ENCODE data around the gene ETNK2. TPM values are rescaled to one million over a fixed set of nuclear protein-coding genes. Genes with fewer than 3 reads are reported as not detected.
A peak's percentile ranks its signal among the peaks of the same experiment; 100 is the strongest.

ETNK2 gene
- total RNA-seq, 1 donor from 2014 or later = 4.5 TPM

DNA sequence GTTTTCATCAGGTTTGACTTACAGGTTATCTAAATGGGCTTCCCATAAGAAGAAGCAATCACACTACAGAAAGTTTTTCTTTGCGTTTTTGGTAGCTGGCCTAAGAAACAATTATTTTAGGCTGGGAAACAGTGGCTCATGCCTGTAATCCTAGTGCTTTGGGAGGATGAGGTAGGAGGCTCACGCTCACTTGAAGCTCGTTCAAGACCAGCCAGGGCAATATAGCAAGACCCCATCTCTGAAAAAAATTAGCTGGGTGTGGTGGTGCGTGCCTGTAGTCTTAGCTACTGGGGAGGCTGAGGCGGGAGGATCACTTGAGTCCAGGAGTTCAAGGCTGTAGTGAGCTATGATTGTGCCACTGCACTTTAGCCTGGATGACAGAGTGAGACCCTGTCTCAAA is 15.9 kb upstream of the ETNK2 start:
- intact Hi-C loops (cut with DNase I) = loop anchor here (10.0 kb wide), 1 partner anchor 197 kb away; no protein-coding TSS in a partner anchor
- Histone ChIP-seq H3K4me1 (peaks cover 4% of the 10 kb centered on the region), H3K4me3 (no peak overlapping the region), H3K9me3 (peaks cover 14% of the 10 kb centered on the region), H3K36me3 (no peaks in the 10 kb centered on the region), H3K27me3 (ENCODE audit: low read depth) (no peaks in the 10 kb centered on the region), H3K27ac (no peak overlapping the region)
- no peak for ATAC-seq
- TF ChIP-seq, protein P1, sequence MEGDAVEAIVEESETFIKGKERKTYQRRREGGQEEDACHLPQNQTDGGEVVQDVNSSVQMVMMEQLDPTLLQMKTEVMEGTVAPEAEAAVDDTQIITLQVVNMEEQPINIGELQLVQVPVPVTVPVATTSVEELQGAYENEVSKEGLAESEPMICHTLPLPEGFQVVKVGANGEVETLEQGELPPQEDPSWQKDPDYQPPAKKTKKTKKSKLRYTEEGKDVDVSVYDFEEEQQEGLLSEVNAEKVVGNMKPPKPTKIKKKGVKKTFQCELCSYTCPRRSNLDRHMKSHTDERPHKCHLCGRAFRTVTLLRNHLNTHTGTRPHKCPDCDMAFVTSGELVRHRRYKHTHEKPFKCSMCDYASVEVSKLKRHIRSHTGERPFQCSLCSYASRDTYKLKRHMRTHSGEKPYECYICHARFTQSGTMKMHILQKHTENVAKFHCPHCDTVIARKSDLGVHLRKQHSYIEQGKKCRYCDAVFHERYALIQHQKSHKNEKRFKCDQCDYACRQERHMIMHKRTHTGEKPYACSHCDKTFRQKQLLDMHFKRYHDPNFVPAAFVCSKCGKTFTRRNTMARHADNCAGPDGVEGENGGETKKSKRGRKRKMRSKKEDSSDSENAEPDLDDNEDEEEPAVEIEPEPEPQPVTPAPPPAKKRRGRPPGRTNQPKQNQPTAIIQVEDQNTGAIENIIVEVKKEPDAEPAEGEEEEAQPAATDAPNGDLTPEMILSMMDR (IDR thresholded peaks at IDR 0.05) = no peak
- DNase-seq = no peak

DNA sequence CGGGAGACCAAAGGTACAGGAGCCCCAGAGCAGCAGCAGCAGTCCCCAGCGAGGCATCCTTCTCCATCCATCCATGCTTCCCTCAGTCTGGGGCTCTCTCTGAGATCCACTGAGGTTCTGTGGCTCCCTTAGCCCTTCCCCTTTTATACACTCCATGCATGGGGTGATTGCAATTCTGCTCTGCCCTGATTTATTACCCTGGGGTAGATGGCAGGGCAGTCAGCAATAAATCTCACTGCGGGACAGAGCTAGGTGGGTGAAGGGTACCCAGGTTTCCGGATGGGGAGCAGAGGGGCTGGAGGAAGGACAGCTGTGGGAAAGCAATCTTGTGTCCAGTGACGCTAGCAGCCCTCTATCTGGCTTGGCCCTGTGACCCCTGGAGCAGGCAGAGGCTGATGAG is 14.4 kb upstream of the ETNK2 start, which contains the start of gene REN:
Gene REN, minus strand, starts transcription at position 119 of the 400 bp plus-strand sequence. Its CDS starts 44 bp downstream, at position 75.
- intact Hi-C loops (cut with DNase I) = loop anchor here (10.0 kb wide), 1 partner anchor 199 kb away; no protein-coding TSS in a partner anchor
- DNase-seq (peak; percentile 15), ATAC-seq (no peak)
- peaks cover 14% of the 10 kb centered on the region for H3K9me3 ChIP-seq
- H3K27ac ChIP-seq = no peak within 1 kb of the TSS
- H3K4me3 ChIP-seq = no peak within 1 kb of the TSS
- peaks cover 9% of the 10 kb centered on the region for H3K4me1 ChIP-seq
- H3K27me3 ChIP-seq (ENCODE audit: low read depth) = no peaks in the 10 kb centered on the region
- TF ChIP-seq, protein P1 (IDR thresholded peaks at IDR 0.05) = no peak
- no peaks in the 10 kb centered on the region for H3K36me3 ChIP-seq

DNA sequence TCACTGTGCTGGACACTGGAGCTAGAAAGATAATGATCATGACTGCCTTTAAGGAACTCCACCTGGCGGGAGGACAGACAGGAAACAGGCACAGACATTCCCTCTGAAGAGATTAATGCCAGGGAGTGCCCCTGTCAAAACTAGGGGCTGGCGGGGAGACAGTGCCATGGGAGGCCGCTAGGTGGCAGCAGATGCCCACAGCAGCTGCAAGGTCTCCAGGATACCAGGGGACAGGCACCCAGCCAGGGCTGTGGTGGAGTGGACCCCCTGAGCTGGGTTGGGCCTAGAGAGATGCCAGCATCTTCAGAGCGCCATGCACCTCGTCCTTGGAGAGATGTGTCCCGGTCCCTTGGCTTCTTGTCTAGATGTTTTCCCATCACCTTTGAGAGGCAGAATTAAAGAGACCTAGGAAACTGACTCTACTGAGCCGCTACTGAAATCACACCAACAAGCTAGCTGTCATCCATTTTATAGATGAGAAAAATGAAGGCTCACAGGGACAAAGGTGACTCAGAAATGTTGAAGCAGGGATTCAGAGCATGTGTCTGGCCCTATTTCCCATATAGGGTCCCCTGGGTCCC is 10.7 kb upstream of the ETNK2 start:
- DNase-seq (peak; percentile 86), ATAC-seq (peak; percentile 92 to 93)
- Histone ChIP-seq H3K27me3 (ENCODE audit: low read depth) (no peaks in the 10 kb centered on the region), H3K36me3 (no peaks in the 10 kb centered on the region), H3K9me3 (no peaks in the 10 kb centered on the region), H3K4me1 (peaks cover 9% of the 10 kb centered on the region), H3K27ac (peak overlapping the region; percentile 46), H3K4me3 (no peak overlapping the region)
- intact Hi-C loops (cut with DNase I) = loop anchor here (10.0 kb wide), 1 partner anchor 202 kb away; no protein-coding TSS in a partner anchor
- TF ChIP-seq, protein P1 (IDR thresholded peaks at IDR 0.05) = peak; percentile 100

DNA sequence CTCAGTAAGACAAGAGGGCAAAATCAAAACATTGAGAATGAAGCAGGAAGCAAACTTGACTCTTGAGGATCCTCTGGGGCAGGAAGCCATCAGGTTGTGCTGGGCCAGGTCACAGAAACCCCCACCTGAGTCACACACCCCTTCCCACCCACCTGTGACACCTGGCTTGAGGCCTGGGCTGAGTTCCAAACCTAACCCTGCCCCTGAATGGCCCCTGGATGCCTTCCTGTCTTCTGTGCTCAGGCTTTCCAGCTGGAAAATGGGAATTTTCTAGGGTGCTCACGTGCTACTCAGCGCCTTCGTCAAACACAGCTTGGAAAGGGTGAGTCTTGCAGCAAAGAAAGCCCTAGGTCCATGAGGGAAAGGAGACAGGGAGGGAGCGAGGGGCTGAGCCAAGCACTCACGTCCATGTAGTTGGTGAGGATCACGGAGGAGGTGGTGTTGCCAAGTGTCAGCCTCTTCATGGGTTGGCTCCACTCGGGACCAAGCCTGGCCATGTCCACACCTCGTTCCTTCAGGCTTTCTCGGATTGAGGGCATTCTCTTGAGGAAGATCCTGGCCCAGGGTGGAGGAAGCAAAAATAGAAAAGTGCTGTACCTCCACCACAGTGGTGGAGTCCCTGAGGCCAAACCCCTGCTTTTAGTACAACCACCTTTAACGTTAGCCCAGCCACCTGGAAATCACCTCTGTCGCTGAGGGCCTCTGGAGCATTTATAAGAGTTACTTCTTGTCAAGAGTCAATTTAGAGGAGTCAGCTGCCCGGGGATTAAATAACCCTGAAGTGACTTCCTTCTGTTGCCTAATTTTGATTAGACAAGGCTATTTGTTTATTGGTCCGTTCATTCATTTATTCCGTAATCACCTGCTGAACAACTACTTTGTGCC is 10.0 kb upstream of the ETNK2 start:
- no peak overlapping the region for H3K4me3 ChIP-seq
- no peaks in the 10 kb centered on the region for H3K9me3 ChIP-seq
- TF ChIP-seq, protein P1 (IDR thresholded peaks at IDR 0.05) = no peak
- peak; percentile 69 to 82 for ATAC-seq
- DNase-seq = peak; percentile 32
- no peaks in the 10 kb centered on the region for H3K27me3 ChIP-seq (ENCODE audit: low read depth)
- H3K4me1 ChIP-seq = peaks cover 9% of the 10 kb centered on the region
- intact Hi-C loops (cut with DNase I) = loop anchor here (10.0 kb wide), 1 partner anchor 203 kb away; no protein-coding TSS in a partner anchor
- peak overlapping the region; percentile 46 for H3K27ac ChIP-seq
- H3K36me3 ChIP-seq = no peaks in the 10 kb centered on the region

DNA sequence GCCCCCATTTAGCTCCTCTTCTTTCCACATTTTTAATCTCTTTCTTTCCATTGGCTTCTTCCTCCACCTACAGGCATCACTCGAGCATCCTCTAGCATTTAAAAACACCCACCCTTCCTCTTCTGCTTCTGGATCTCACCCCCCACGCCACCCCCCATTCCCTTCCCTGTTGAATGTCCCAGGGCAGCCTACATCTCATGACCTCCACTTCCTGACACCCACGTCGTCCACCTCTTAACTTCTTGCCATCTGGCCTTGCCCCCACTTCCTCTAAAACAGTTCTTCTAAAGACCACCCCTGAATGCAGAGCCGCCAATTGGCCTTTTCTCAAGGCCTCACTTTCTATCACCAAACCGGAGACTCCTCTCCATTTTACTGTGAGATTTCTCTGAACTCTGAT is 6.1 kb upstream of the ETNK2 start:
- DNase-seq = peak; percentile 45
- Histone ChIP-seq H3K27me3 (ENCODE audit: low read depth) (peaks cover 4% of the 10 kb centered on the region), H3K4me3 (no peak overlapping the region), H3K9me3 (no peaks in the 10 kb centered on the region), H3K4me1 (peaks cover 10% of the 10 kb centered on the region), H3K36me3 (no peaks in the 10 kb centered on the region), H3K27ac (no peak overlapping the region)
- no peak for ATAC-seq
- TF ChIP-seq, protein P1 (IDR thresholded peaks at IDR 0.05) = no peak
- intact Hi-C loops (cut with DNase I) = no loop called here

Data from lower lobe of right lung (tissue), 2 donors.